Subcutaneous adipose tissue (tissue), 4 donors: ENCODE data around the gene INTS11. TPM values are rescaled to one million over a fixed set of nuclear protein-coding genes. Genes with fewer than 3 reads are reported as not detected.

Experiments
- total RNA-seq, 4 donors: library from RNA; depleted of rRNA; stranded (reverse); fragments of >200 nt; gene quantifications; one replicate each; pipeline ENCODE4 v1.1.0, GENCODE V29; 2016
- TF ChIP-seq, protein P1 (sequence below): fragments of 450-650 bp; IDR thresholded peaks from one replicate; pipeline ENCODE4 v1.5.1; 2016; ENCODE audit warnings: low read depth, mild to moderate bottlenecking, control low read depth, antibody characterized with exemption, moderate library complexity

Gene INTS11
- total RNA-seq, 4 donors from 2014 or later, result 50.5 to 122 (median 60.6) TPM

GRCh38 chr1:1348420-1349255 is 24.2 kb upstream of the INTS11 start:
- TF ChIP-seq, protein P1, sequence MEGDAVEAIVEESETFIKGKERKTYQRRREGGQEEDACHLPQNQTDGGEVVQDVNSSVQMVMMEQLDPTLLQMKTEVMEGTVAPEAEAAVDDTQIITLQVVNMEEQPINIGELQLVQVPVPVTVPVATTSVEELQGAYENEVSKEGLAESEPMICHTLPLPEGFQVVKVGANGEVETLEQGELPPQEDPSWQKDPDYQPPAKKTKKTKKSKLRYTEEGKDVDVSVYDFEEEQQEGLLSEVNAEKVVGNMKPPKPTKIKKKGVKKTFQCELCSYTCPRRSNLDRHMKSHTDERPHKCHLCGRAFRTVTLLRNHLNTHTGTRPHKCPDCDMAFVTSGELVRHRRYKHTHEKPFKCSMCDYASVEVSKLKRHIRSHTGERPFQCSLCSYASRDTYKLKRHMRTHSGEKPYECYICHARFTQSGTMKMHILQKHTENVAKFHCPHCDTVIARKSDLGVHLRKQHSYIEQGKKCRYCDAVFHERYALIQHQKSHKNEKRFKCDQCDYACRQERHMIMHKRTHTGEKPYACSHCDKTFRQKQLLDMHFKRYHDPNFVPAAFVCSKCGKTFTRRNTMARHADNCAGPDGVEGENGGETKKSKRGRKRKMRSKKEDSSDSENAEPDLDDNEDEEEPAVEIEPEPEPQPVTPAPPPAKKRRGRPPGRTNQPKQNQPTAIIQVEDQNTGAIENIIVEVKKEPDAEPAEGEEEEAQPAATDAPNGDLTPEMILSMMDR, result no peak

DNA sequence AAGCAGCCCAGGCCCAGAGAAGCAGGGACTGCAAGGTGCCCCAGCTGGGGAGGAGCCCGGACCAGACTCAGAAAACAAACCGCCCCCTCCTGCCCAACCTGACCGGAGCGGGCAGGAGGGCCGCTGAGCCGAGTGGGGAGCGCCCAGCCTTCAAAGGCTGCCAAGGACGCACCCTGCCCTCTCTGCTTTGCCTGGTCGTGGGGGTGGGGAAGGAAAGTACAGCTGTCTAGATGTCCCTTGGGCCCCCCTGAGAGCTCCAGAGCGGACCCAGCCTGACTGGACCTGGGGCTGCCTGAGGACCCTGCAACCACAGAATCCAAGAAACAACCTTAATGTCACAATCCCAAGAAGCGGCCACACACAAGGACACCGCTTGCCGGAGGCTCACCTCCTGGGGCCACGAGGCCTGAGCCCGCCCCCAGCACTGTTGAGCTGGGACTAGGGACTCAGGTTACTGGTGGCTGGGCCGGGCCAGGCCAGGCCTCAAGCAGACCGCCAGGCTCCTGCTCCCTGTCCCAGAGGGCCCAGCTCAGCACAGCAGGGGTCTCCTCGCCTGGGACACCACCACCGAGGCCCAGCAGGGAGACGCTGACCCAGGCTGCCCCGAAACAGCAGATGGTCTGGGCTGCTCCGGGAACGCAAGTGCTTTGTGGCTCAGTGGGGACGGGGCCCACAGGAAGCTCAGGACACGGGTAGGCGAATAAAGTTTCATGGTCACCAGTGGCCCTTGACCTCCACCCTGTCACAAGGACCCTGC is 23.4 kb upstream of the INTS11 start:
- TF ChIP-seq, protein P1, result no peak

DNA sequence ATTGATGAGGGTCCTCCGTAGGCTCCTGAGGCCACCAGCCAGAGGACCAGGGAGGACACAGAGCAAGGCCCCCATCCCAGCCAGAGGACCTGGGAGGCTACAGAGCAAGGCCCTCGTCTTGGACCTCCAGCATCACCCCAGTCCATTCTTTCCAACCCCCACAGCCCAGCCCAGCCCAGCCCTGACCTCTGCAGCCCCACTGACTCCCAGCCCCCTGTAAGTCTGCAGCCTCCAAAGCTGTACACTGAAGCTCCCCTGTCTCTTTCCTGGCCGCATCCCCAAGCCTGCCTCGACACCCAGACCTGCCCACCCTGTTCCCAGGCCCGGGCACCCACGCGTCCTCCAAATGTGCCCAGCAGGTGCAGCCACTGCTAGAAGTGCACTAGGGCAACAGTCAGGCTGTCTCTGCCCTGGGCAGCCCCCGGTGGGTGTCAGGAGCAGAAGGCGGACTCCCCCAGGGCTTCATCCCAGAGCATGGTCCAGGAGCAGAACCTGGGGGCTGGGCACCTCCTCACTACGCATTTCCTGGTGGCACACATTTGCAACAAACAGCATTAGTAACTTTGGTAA is 22.7 kb upstream of the INTS11 start:
- TF ChIP-seq, protein P1, result no peak

DNA sequence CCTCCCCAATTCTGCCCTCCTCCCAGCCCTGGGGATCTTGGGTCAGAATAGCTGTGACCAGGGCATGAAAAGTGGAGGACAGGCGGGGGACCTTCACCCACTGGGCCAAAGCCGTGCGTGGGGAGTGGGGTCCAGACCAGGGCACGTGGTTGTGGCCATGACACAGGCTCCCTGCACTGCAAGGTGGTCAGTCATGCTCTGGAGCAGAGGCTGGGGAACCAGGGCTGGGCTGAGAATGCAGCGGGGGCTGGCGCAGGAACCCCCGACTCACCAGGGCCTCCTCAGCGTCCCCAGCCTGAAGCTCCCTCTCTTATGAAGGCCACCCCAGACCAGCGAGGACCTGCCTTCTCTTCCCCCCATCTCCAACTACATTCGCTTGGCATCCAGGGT is 22.0 kb upstream of the INTS11 start:
- TF ChIP-seq, protein P1, result no peak

- TF ChIP-seq, protein P1, result no peak
Measured at GRCh38 chr1:1345860-1346500, 21.5 kb upstream of the INTS11 start.

GRCh38 chr1:1345384-1345783 is 20.9 kb upstream of the INTS11 start:
- TF ChIP-seq, protein P1, result no peak
